ENCODE measurements around the gene WIZ. TPM values are rescaled to one million over a fixed set of nuclear protein-coding genes. Genes with fewer than 3 reads are reported as not detected.

The WIZ gene
- total RNA-seq = 10 to 100 TPM; 36.1 to 74.3 (median 50.3) TPM

GRCh38 chr19:15449620-15450527, at the start of gene WIZ:
WIZ (minus strand) TSS chr19:15449956; CDS start chr19:15448307, 1,649 bp downstream.
- intact Hi-C loops (cut with DNase I) = loop anchor here (5.0 to 10.0 kb wide), 4 partner anchors 107 to 345 kb away; partner anchors contain the start of gene SYDE1
- H3K4me1 ChIP-seq = peaks cover 28 to 51% (median 39%) of the 10 kb centered on the region in 4 donors

GRCh38 chr19:15498910-15499309, 49.2 kb upstream of the WIZ start:
- TF ChIP-seq CTCF (IDR thresholded peaks at IDR 0.05) (no peak), POLR2AphosphoS5 (IDR thresholded peaks at IDR 0.05) (no peak), POLR2A (IDR thresholded peaks at IDR 0.05; ENCODE audit: low read depth) (no peak), EP300 (IDR thresholded peaks at IDR 0.05) (no peak)
- Histone ChIP-seq H3K27me3 (peaks cover 0 to 34% (median 0%) of the 10 kb centered on the region in 4 donors), H3K9me3 (no peaks in the 10 kb centered on the region), H3K36me3 (no peaks in the 10 kb centered on the region), H3K27ac (replicated peaks in 1 of 4) (no peak overlapping the region), H3K4me1 (no peaks in the 10 kb centered on the region), H3K4me3 (no peak overlapping the region)
- no peak for DNase-seq (ENCODE audit: extremely low spot score)
- 52% methylated on average over 6 of the region's 6 CpGs for WGBS
- intact Hi-C loops (cut with DNase I) = no loop called here

More at GRCh38 chr19:15449620-15450527, at the start of gene WIZ:
- DNase-seq (ENCODE audit: extremely low spot score) = peak; percentile 97
- Histone ChIP-seq H3K4me3 (peak within 1 kb of the TSS; percentile 72 to 93 (median 78)), H3K36me3 (peaks cover 0 to 32% (median 12%) of the 10 kb centered on the region in 4 donors), H3K9me3 (no peaks in the 10 kb centered on the region), H3K27ac (replicated peaks in 1 of 4) (peak within 1 kb of the TSS; percentile 78 to 88 (median 88)), H3K27me3 (peaks cover 0 to 11% (median 2%) of the 10 kb centered on the region in 4 donors)
- 0% methylated on average over 2 of the region's 77 CpGs for WGBS
- TF ChIP-seq POLR2AphosphoS5 (IDR thresholded peaks at IDR 0.05) = peak; percentile 19 to 44
- TF ChIP-seq EP300 (IDR thresholded peaks at IDR 0.05) = no peak
- no peak for TF ChIP-seq POLR2A (IDR thresholded peaks at IDR 0.05; ENCODE audit: low read depth)
- no peak for TF ChIP-seq CTCF (IDR thresholded peaks at IDR 0.05)

GRCh38 chr19:15498156-15498858, 48.6 kb upstream of the WIZ start:
- intact Hi-C loops (cut with DNase I) = no loop called here
- no peak for DNase-seq (ENCODE audit: extremely low spot score)
- Histone ChIP-seq H3K27me3 (peaks cover 0 to 31% (median 0%) of the 10 kb centered on the region in 4 donors), H3K36me3 (no peaks in the 10 kb centered on the region), H3K27ac (replicated peaks in 1 of 4) (no peak overlapping the region), H3K4me1 (no peaks in the 10 kb centered on the region), H3K9me3 (no peaks in the 10 kb centered on the region), H3K4me3 (no peak overlapping the region)
- TF ChIP-seq POLR2AphosphoS5 (IDR thresholded peaks at IDR 0.05) (no peak), POLR2A (IDR thresholded peaks at IDR 0.05; ENCODE audit: low read depth) (no peak), CTCF (IDR thresholded peaks at IDR 0.05) (no peak), EP300 (IDR thresholded peaks at IDR 0.05) (no peak)
- 71% methylated on average over 10 of the region's 10 CpGs for WGBS

GRCh38 chr19:15495151-15495550, 45.4 kb upstream of the WIZ start:
- Histone ChIP-seq H3K27me3 (peaks cover 0 to 13% (median 0%) of the 10 kb centered on the region in 4 donors), H3K4me1 (no peaks in the 10 kb centered on the region), H3K4me3 (no peak overlapping the region), H3K36me3 (no peaks in the 10 kb centered on the region), H3K27ac (replicated peaks in 1 of 4) (no peak overlapping the region), H3K9me3 (no peaks in the 10 kb centered on the region)
- no peak for DNase-seq (ENCODE audit: extremely low spot score)
- intact Hi-C loops (cut with DNase I) = no loop called here
- 96% methylated on average over 1 of the region's 1 CpG for WGBS
- TF ChIP-seq POLR2A (IDR thresholded peaks at IDR 0.05; ENCODE audit: low read depth) (no peak), EP300 (IDR thresholded peaks at IDR 0.05) (no peak), POLR2AphosphoS5 (IDR thresholded peaks at IDR 0.05) (no peak), CTCF (IDR thresholded peaks at IDR 0.05) (no peak)

All from esophagus muscularis mucosa (tissue), 4 donors.